ENCODE measurements around the gene JADE1.

Gene JADE1

DNA sequence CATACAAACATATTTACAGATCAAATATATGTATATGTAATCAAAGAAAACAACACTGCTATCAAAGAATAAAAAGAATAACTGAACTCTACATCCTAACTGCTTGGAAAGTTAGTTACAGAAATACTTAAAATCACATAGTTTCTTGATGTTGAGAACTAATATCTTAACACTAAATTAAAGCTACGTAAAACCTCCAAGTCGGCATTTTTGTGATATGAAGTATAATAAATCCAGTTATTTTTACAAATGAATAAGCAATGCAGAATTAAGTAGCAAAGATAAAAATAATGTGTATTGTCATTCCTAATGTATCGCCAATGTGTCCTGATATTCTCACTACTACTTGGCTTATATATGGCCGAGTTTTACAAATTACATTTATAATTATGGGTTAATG, 68.4 kb downstream of the JADE1 start:
- TF ChIP-seq, protein P1, sequence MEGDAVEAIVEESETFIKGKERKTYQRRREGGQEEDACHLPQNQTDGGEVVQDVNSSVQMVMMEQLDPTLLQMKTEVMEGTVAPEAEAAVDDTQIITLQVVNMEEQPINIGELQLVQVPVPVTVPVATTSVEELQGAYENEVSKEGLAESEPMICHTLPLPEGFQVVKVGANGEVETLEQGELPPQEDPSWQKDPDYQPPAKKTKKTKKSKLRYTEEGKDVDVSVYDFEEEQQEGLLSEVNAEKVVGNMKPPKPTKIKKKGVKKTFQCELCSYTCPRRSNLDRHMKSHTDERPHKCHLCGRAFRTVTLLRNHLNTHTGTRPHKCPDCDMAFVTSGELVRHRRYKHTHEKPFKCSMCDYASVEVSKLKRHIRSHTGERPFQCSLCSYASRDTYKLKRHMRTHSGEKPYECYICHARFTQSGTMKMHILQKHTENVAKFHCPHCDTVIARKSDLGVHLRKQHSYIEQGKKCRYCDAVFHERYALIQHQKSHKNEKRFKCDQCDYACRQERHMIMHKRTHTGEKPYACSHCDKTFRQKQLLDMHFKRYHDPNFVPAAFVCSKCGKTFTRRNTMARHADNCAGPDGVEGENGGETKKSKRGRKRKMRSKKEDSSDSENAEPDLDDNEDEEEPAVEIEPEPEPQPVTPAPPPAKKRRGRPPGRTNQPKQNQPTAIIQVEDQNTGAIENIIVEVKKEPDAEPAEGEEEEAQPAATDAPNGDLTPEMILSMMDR (IDR thresholded peaks at IDR 0.05; ENCODE audit: extremely low read depth, missing control alignments): no peak
- DNase-seq (ENCODE audit: low spot score): no peak

DNA sequence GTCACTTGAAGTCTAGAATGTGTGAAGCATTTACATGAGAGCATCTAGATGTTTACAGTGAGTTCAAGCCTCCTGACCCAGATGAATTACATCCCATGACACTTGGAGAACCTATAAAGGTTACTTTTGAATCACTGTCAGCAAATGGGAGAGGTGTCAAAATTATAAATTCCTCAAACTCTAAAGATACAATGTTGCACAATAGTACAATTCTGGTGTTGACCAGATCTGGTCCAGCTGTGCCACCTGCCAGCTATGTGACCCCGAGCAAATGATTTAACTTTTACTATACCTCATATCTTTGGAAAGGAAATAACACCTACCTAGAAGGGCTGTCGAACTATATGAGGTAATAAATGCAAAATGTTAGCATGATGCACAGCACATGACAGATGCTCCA, 69.8 kb downstream of the JADE1 start:
- no peak for DNase-seq (ENCODE audit: low spot score)
- TF ChIP-seq, protein P1 (IDR thresholded peaks at IDR 0.05; ENCODE audit: extremely low read depth, missing control alignments): no peak

DNA sequence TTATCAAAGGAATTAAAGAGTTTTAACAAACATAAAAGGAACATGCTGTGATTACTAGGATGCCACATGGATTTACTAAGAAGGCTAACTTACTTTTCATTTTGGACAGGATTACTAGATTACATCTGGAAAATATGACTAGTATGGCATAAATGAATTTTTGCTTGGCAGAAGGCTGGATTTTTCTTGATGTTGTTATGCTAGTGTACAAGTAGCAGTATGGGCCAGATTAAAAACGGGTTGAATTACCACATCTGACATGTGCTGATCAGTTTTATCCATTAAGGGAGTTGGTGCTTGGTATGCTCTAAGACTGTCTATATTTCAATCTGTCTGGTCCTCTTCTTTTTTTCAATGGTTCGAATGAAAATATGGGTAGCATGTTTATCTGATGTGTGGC, 70.5 kb downstream of the JADE1 start:
- DNase-seq (ENCODE audit: low spot score): no peak
- TF ChIP-seq, protein P1 (IDR thresholded peaks at IDR 0.05; ENCODE audit: extremely low read depth, missing control alignments): no peak

DNA sequence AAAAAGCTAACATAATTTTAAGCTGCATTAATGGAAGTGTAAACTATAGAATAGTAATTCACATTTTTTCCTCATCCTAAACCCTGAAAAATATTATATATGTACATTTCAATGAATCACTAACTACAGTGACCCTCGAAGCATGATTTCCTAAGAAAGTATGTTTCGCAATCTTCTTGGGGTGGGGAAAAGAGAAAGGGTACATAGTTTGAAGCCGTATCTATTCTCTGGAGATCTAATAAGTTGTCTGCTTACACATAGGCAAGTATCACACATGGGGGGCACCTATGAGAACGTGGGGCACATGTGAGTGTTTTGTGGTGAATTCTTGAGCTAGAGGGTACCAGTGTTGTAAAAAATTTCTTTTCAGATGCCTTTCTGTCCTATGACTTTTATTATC, 71.2 kb downstream of the JADE1 start:
- no peak for DNase-seq (ENCODE audit: low spot score)
- TF ChIP-seq, protein P1 (IDR thresholded peaks at IDR 0.05; ENCODE audit: extremely low read depth, missing control alignments): no peak

DNA sequence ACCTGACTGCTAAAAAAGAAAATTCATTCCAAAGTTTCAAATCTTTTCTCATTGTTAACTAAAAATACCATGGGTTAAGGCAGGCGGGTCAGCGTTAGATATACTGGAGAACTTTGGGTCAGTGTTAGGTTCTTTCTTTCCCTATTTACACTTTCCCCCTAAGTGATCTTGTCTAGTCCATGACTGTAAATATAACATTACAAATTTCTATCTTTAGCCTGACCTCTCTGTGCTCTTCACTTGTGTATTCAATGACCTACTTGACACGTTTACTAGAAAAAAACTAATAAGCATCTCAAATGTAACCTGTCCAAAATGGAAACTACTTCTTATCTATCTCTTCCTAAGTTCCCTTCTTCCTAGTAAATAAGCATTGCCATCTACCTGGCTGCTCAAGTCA, 95.3 kb downstream of the JADE1 start:
- TF ChIP-seq, protein P1 (IDR thresholded peaks at IDR 0.05; ENCODE audit: extremely low read depth, missing control alignments): no peak
- DNase-seq (ENCODE audit: low spot score): no peak

DNA sequence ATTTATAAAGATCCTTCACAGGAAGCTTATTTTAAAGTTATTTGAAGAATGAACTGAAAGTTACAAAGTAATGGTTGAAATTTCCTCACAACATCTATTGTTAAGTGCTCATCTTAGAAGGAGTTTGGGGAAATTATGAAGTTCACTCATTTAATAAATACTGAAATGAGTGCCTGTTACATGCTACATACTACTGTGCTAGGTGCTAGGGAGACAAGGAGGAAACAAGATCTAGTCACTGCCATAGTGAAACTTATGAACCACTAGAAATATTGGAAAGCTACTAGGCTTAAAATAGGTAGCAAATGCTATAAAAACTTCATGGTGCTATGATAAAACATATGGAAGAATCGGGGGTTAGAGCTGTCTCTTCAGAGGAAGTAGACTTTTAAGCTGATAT, 97.1 kb downstream of the JADE1 start:
- DNase-seq (ENCODE audit: low spot score): no peak
- TF ChIP-seq, protein P1 (IDR thresholded peaks at IDR 0.05; ENCODE audit: extremely low read depth, missing control alignments): no peak

DNA sequence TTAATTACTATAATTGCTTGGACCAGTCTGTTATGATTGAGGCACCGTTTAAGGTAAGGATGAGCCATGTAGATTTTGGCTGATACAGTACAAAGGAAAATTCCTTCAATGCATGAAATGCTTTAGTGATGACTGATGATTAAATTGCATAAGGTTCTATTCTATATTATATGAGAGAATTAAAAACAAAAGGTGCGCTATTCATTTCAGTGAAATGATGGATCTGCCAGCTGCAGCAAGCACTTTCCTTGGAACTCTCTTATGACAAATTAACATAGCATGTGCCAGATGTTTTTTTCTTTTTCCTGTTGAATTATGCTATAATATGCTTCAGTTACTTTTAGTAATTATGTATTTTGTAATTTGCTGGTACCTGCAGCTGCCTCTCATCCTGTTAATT, 98.5 kb downstream of the JADE1 start:
- TF ChIP-seq, protein P1 (IDR thresholded peaks at IDR 0.05; ENCODE audit: extremely low read depth, missing control alignments): no peak
- no peak for DNase-seq (ENCODE audit: low spot score)
